ENCODE results near the gene KHDRBS2. TPM values are rescaled to one million over a fixed set of nuclear protein-coding genes. Genes with fewer than 3 reads are reported as not detected.

KHDRBS2 gene
- polyA plus RNA-seq, 1 of the 3 experiments (the other 2 are of a cell fraction) = not detected

DNA sequence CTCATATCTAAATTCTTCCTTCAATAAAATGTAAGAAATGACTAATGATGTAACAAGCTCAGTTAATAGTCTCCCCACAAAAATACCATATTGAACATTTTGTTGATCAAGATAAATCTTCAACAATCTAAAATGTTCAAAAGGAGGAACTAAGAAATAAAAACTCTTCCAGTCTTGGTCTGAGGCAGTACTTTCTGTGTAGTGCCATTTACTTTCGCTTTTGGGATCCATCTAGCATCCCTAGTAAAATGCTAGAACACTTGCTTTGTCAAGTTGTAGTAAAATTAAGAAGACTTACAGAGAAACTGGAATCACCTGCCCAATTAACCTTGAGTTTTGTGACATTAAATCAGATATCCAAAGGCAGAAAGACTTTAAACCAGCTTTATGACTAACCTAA is 246.4 kb downstream of the KHDRBS2 start (continued):
- TF ChIP-seq, protein P1, sequence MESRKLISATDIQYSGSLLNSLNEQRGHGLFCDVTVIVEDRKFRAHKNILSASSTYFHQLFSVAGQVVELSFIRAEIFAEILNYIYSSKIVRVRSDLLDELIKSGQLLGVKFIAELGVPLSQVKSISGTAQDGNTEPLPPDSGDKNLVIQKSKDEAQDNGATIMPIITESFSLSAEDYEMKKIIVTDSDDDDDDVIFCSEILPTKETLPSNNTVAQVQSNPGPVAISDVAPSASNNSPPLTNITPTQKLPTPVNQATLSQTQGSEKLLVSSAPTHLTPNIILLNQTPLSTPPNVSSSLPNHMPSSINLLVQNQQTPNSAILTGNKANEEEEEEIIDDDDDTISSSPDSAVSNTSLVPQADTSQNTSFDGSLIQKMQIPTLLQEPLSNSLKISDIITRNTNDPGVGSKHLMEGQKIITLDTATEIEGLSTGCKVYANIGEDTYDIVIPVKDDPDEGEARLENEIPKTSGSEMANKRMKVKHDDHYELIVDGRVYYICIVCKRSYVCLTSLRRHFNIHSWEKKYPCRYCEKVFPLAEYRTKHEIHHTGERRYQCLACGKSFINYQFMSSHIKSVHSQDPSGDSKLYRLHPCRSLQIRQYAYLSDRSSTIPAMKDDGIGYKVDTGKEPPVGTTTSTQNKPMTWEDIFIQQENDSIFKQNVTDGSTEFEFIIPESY (IDR thresholded peaks at IDR 0.05; ENCODE audit: borderline replicate concordance, low read depth) = no peak
- TF ChIP-seq RFX5 (IDR thresholded peaks at IDR 0.05; ENCODE audit: low read length) = no peak

DNA sequence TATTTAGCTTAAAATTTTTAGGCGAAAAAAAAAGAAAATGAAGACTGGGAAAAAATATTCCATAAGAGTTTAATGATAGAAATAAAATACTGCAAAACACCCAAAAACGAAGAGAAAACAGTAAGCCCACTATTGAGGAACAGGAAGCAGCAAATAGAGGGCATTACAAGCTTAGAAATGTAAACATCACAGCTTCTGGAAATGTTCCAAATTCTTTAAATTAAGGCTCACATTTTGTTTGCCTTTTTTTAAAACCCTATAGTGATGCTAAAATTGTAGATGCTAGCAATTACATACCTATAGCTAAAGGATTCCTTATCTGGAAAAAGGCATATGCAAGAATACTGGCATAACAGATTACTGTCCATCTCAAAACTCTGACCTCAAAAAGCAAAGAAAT is 248.6 kb downstream of the KHDRBS2 start:
- CTCF ChIA-PET = no interaction called here
- no peak overlapping the region for H2AFZ ChIP-seq (ENCODE audit: low read depth)
- 3% methylated on average over 2 of the region's 2 CpGs for WGBS (ENCODE audit: low lambda C conversion rate)

GRCh38 chr6:62035952-62036351 is 250.1 kb downstream of the KHDRBS2 start:
- H2AFZ ChIP-seq (ENCODE audit: low read depth) = no peak overlapping the region
- CTCF ChIA-PET = no interaction called here
- no peak for DNase-seq
- no peak overlapping the region for H3K9ac ChIP-seq
- no peaks in the 10 kb centered on the region for H3K36me3 ChIP-seq (replicated peaks in 1 of 2; ENCODE audit: control insufficient read depth in 1 of 2, insufficient read depth in 2 of 2, low read length in 1 of 2)
- no peaks in the 10 kb centered on the region for H3K4me1 ChIP-seq (ENCODE audit: control insufficient read depth in 1 of 2, insufficient read depth in 2 of 2, low read depth in 1 of 2, low read length in 1 of 2)
- H3K27me3 ChIP-seq (ENCODE audit: insufficient read depth) = no peaks in the 10 kb centered on the region
- TF ChIP-seq RCOR1 (IDR thresholded peaks at IDR 0.05; ENCODE audit: low read length) = no peak
- TF ChIP-seq MAX (IDR thresholded peaks at IDR 0.05; ENCODE audit: low read depth) = no peak
- TF ChIP-seq, protein P1 (IDR thresholded peaks at IDR 0.05; ENCODE audit: borderline replicate concordance, low read depth) = no peak
- TF ChIP-seq POLR2AphosphoS5 (IDR thresholded peaks at IDR 0.05; ENCODE audit: low read depth, low read length) = no peak
- no peak for TF ChIP-seq FOXJ3 (CRISPR knock-in tag; IDR thresholded peaks at IDR 0.05)
- TF ChIP-seq NFIC (IDR thresholded peaks at IDR 0.05; ENCODE audit: borderline replicate concordance) = no peak
- no peak for TF ChIP-seq MXI1 (IDR thresholded peaks at IDR 0.05; ENCODE audit: low read depth, low read length)
- TF ChIP-seq TCF12 (IDR thresholded peaks at IDR 0.05) = no peak
- TF ChIP-seq CTCF (IDR thresholded peaks at IDR 0.05) = no peak
- no peak for TF ChIP-seq EP300 (IDR thresholded peaks at IDR 0.05; ENCODE audit: borderline replicate concordance in 1 of 2, low read depth in 1 of 2, low read length in 1 of 2)
- TF ChIP-seq, protein P2, sequence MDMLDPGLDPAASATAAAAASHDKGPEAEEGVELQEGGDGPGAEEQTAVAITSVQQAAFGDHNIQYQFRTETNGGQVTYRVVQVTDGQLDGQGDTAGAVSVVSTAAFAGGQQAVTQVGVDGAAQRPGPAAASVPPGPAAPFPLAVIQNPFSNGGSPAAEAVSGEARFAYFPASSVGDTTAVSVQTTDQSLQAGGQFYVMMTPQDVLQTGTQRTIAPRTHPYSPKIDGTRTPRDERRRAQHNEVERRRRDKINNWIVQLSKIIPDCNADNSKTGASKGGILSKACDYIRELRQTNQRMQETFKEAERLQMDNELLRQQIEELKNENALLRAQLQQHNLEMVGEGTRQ (IDR thresholded peaks at IDR 0.05; ENCODE audit: borderline replicate concordance, low read depth, low read length) = no peak
- TF ChIP-seq SMC3 (IDR thresholded peaks at IDR 0.05; ENCODE audit: low read depth, low read length) = no peak
- no peak overlapping the region for H3K27ac ChIP-seq (ENCODE audit: low read depth in 2 of 2, low read length in 1 of 2)
- H3K79me2 ChIP-seq (ENCODE audit: insufficient read depth) = no peaks in the 10 kb centered on the region
- H3K9me2 ChIP-seq = no peaks in the 10 kb centered on the region
- H3F3A ChIP-seq (replicated peaks; ENCODE audit: insufficient read depth) = no peaks in the 10 kb centered on the region
- no peaks in the 10 kb centered on the region for H3K9me3 ChIP-seq
- no peak overlapping the region for H3K4me3 ChIP-seq (ENCODE audit: low read depth in 2 of 2, low read length in 1 of 2)
- WGBS (ENCODE audit: low lambda C conversion rate) = 0% methylated on average over 1 of the region's 1 CpG
- H3K4me2 ChIP-seq = no peak overlapping the region
- POLR2A ChIA-PET = no interaction called here
- H4K20me1 ChIP-seq (ENCODE audit: insufficient read depth) = no peaks in the 10 kb centered on the region

More for the DNA sequence above, 248.6 kb downstream of the KHDRBS2 start:
- no peaks in the 10 kb centered on the region for H3K9me2 ChIP-seq
- no peaks in the 10 kb centered on the region for H3F3A ChIP-seq (replicated peaks; ENCODE audit: insufficient read depth)
- H3K9me3 ChIP-seq = no peaks in the 10 kb centered on the region
- TF ChIP-seq FOXJ3 (CRISPR knock-in tag; IDR thresholded peaks at IDR 0.05) (no peak), GATA2 (CRISPR knock-in tag; IDR thresholded peaks at IDR 0.05) (no peak)
- POLR2A ChIA-PET = no interaction called here
- H3K4me3 ChIP-seq (ENCODE audit: low read depth in 2 of 2, low read length in 1 of 2) = no peak overlapping the region
- no peaks in the 10 kb centered on the region for H3K27me3 ChIP-seq (ENCODE audit: insufficient read depth)
- H3K4me1 ChIP-seq (ENCODE audit: control insufficient read depth in 1 of 2, insufficient read depth in 2 of 2, low read depth in 1 of 2, low read length in 1 of 2) = no peaks in the 10 kb centered on the region
- H3K27ac ChIP-seq (ENCODE audit: low read depth in 2 of 2, low read length in 1 of 2) = no peak overlapping the region
- H3K9ac ChIP-seq = no peak overlapping the region
- H3K4me2 ChIP-seq = no peak overlapping the region
- no peaks in the 10 kb centered on the region for H4K20me1 ChIP-seq (ENCODE audit: insufficient read depth)
- H3K36me3 ChIP-seq (replicated peaks in 1 of 2; ENCODE audit: control insufficient read depth in 1 of 2, insufficient read depth in 2 of 2, low read length in 1 of 2) = no peaks in the 10 kb centered on the region
- no peaks in the 10 kb centered on the region for H3K79me2 ChIP-seq (ENCODE audit: insufficient read depth)
- DNase-seq = no peak

All from SK-N-SH (cell line).